GM06990 (cell line): Measurements from ENCODE around the gene R3HDM2.

Experiments
- DNase-seq: peaks from one replicate; pipeline ENCODE4 v3.0.0-alpha.2; 2011; ENCODE audit not compliant: insufficient read length; ENCODE audit errors: extremely low read depth
- H3K27me3 ChIP-seq: replicated peaks from 2 replicates; pipeline ENCODE4 v1.6.0; 2011; ENCODE audit warnings: low read length; ENCODE audit not compliant: control insufficient read depth, insufficient read depth
- H3K36me3 ChIP-seq: 2 replicates; pipeline ENCODE4 v1.5.1; 2011; ENCODE audit warnings: low read length; ENCODE audit not compliant: control insufficient read depth, insufficient read depth
- H3K4me3 ChIP-seq: replicated peaks from 2 replicates; pipeline ENCODE4 v1.5.1; 2011; ENCODE audit warnings: low read depth, mild to moderate bottlenecking, control low read depth, low read length
- TF ChIP-seq, protein P1 (sequence below): IDR thresholded peaks from 2 replicates; pipeline ENCODE4 v1.5.1; 2011; ENCODE audit warnings: low read length, control low read depth, mild to moderate bottlenecking, inconsistent platforms; ENCODE audit not compliant: insufficient read depth, poor library complexity, severe bottlenecking

R3HDM2 gene

GRCh38 chr12:57465030-57465746 lies 34.3 kb upstream of the R3HDM2 start:
- no peaks in the 10 kb centered on the region for H3K27me3 ChIP-seq
- no peak for DNase-seq
- TF ChIP-seq, protein P1, sequence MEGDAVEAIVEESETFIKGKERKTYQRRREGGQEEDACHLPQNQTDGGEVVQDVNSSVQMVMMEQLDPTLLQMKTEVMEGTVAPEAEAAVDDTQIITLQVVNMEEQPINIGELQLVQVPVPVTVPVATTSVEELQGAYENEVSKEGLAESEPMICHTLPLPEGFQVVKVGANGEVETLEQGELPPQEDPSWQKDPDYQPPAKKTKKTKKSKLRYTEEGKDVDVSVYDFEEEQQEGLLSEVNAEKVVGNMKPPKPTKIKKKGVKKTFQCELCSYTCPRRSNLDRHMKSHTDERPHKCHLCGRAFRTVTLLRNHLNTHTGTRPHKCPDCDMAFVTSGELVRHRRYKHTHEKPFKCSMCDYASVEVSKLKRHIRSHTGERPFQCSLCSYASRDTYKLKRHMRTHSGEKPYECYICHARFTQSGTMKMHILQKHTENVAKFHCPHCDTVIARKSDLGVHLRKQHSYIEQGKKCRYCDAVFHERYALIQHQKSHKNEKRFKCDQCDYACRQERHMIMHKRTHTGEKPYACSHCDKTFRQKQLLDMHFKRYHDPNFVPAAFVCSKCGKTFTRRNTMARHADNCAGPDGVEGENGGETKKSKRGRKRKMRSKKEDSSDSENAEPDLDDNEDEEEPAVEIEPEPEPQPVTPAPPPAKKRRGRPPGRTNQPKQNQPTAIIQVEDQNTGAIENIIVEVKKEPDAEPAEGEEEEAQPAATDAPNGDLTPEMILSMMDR, result no peak
- H3K4me3 ChIP-seq, result no peak overlapping the region
- H3K36me3 ChIP-seq, result peaks cover 6% of the 10 kb centered on the region

- TF ChIP-seq, protein P1, result no peak
- Histone ChIP-seq H3K4me3 (no peak overlapping the region), H3K36me3 (peaks cover 5% of the 10 kb centered on the region), H3K27me3 (no peaks in the 10 kb centered on the region)
- no peak for DNase-seq
Observed at GRCh38 chr12:57464569-57464968, 33.7 kb upstream of the R3HDM2 start.

- Histone ChIP-seq H3K27me3 (no peaks in the 10 kb centered on the region), H3K4me3 (no peak overlapping the region), H3K36me3 (peaks cover under 1% of the 10 kb centered on the region; the same call in 1 of the 2 replicates)
- TF ChIP-seq, protein P1, result no peak
- no peak for DNase-seq
Observed at GRCh38 chr12:57462912-57463253, 32.0 kb upstream of the R3HDM2 start.

GRCh38 chr12:57462251-57462911 lies 31.5 kb upstream of the R3HDM2 start:
- H3K36me3 ChIP-seq, result no peaks in the 10 kb centered on the region
- H3K27me3 ChIP-seq, result no peaks in the 10 kb centered on the region
- peak; percentile 86 for DNase-seq
- H3K4me3 ChIP-seq, result peak overlapping the region; percentile 58
- TF ChIP-seq, protein P1, result peak; percentile 97

- no peak for DNase-seq
- TF ChIP-seq, protein P1, result no peak
- no peaks in the 10 kb centered on the region for H3K36me3 ChIP-seq
- peak overlapping the region; percentile 58 for H3K4me3 ChIP-seq
- no peaks in the 10 kb centered on the region for H3K27me3 ChIP-seq
Observed at GRCh38 chr12:57461917-57462250, 31.0 kb upstream of the R3HDM2 start.
